ENCODE results near the gene COL5A1. TPM values are rescaled to one million over a fixed set of nuclear protein-coding genes. Genes with fewer than 3 reads are reported as not detected.
"Not testable (repeated sequence)": the region's sequence is repeated elsewhere in the genome, so short reads cannot be mapped to it uniquely, and the experiment has no call there.

The COL5A1 gene
- total and polyA plus RNA-seq, 4 donors = 12.2 to 169 (median 65.4) TPM

- no peak for TF ChIP-seq CTCF (IDR thresholded peaks at IDR 0.05; ENCODE audit: control extremely low read depth, extremely low read depth)
- no peaks in the 10 kb centered on the region for H3K27me3 ChIP-seq (ENCODE audit: control insufficient read depth in 3 of 3, insufficient read depth in 3 of 3, low read length in 2 of 3)
- DNase-seq (no peak), ATAC-seq (ENCODE audit: insufficient read depth, low FRiP score) (no peak)
- H3K36me3 ChIP-seq (ENCODE audit: control insufficient read depth in 4 of 4, insufficient read depth in 4 of 4, low read length in 4 of 4) = no peaks in the 10 kb centered on the region
- no peak overlapping the region for H3K27ac ChIP-seq (ENCODE audit: low read depth in 1 of 2, low read length in 1 of 2)
- no peak overlapping the region for H3K4me3 ChIP-seq
- no peak overlapping the region for H3K9ac ChIP-seq (ENCODE audit: insufficient read depth in 1 of 2, low read length in 2 of 2)
- 90% methylated on average over 11 of the region's 11 CpGs for WGBS, 2 donors
- H3K9me3 ChIP-seq (ENCODE audit: control insufficient read depth in 4 of 4, insufficient read depth in 3 of 4, low read length in 3 of 4) = peaks cover 0 to 2% (median 0%) of the 10 kb centered on the region in 4 donors
- no peaks in the 10 kb centered on the region for H3K4me1 ChIP-seq (ENCODE audit: control insufficient read depth in 5 of 5, insufficient read depth in 5 of 5, low read length in 5 of 5)
Measured at GRCh38 chr9:134854541-134854981, 213.0 kb downstream of the COL5A1 start.

GRCh38 chr9:134855231-134855899 is 213.8 kb downstream of the COL5A1 start:
- WGBS, 2 donors = 83 to 91% methylated on average over 18 of the region's 18 CpGs
- no peaks in the 10 kb centered on the region for H3K36me3 ChIP-seq (ENCODE audit: control insufficient read depth in 4 of 4, insufficient read depth in 4 of 4, low read length in 4 of 4)
- no peaks in the 10 kb centered on the region for H3K27me3 ChIP-seq (ENCODE audit: control insufficient read depth in 3 of 3, insufficient read depth in 3 of 3, low read length in 2 of 3)
- H3K9me3 ChIP-seq (ENCODE audit: control insufficient read depth in 4 of 4, insufficient read depth in 3 of 4, low read length in 3 of 4) = peaks cover 0 to 2% (median 0%) of the 10 kb centered on the region in 4 donors
- TF ChIP-seq CTCF (IDR thresholded peaks at IDR 0.05; ENCODE audit: control extremely low read depth, extremely low read depth) = no peak
- H3K27ac ChIP-seq (ENCODE audit: low read depth in 1 of 2, low read length in 1 of 2) = no peak overlapping the region
- no peak for DNase-seq
- no peak overlapping the region for H3K9ac ChIP-seq (ENCODE audit: insufficient read depth in 1 of 2, low read length in 2 of 2)
- H3K4me3 ChIP-seq = no peak overlapping the region
- ATAC-seq (ENCODE audit: insufficient read depth, low FRiP score) = no peak
- no peaks in the 10 kb centered on the region for H3K4me1 ChIP-seq (ENCODE audit: control insufficient read depth in 5 of 5, insufficient read depth in 5 of 5, low read length in 5 of 5)

- ATAC-seq (ENCODE audit: insufficient read depth, low FRiP score) (no peak), DNase-seq (no peak)
- WGBS, 2 donors = 80 to 85% methylated on average over 9 of the region's 9 CpGs
- H3K36me3 ChIP-seq (ENCODE audit: control insufficient read depth in 4 of 4, insufficient read depth in 4 of 4, low read length in 4 of 4) = no peaks in the 10 kb centered on the region
- H3K9ac ChIP-seq (ENCODE audit: insufficient read depth in 1 of 2, low read length in 2 of 2) = no peak overlapping the region
- H3K4me1 ChIP-seq (ENCODE audit: control insufficient read depth in 5 of 5, insufficient read depth in 5 of 5, low read length in 5 of 5) = no peaks in the 10 kb centered on the region
- no peaks in the 10 kb centered on the region for H3K27me3 ChIP-seq (ENCODE audit: control insufficient read depth in 3 of 3, insufficient read depth in 3 of 3, low read length in 2 of 3)
- H3K4me3 ChIP-seq = no peak overlapping the region
- no peak for TF ChIP-seq CTCF (IDR thresholded peaks at IDR 0.05; ENCODE audit: control extremely low read depth, extremely low read depth)
- no peak overlapping the region for H3K27ac ChIP-seq (ENCODE audit: low read depth in 1 of 2, low read length in 1 of 2)
- peaks cover 0 to 2% (median 0%) of the 10 kb centered on the region in 4 donors for H3K9me3 ChIP-seq (ENCODE audit: control insufficient read depth in 4 of 4, insufficient read depth in 3 of 4, low read length in 3 of 4)
Measured at GRCh38 chr9:134855900-134856377, 214.3 kb downstream of the COL5A1 start.

GRCh38 chr9:134857451-134857850 is 215.8 kb downstream of the COL5A1 start:
- WGBS, 2 donors = 94 to 96% methylated on average over 2 of the region's 2 CpGs
- H3K9ac ChIP-seq (ENCODE audit: insufficient read depth in 1 of 2, low read length in 2 of 2); ATAC-seq (ENCODE audit: insufficient read depth, low FRiP score); H3K9me3 ChIP-seq (ENCODE audit: control insufficient read depth in 4 of 4, insufficient read depth in 3 of 4, low read length in 3 of 4); H3K36me3 ChIP-seq (ENCODE audit: control insufficient read depth in 4 of 4, insufficient read depth in 4 of 4, low read length in 4 of 4); H3K4me3 ChIP-seq; H3K27me3 ChIP-seq (ENCODE audit: control insufficient read depth in 3 of 3, insufficient read depth in 3 of 3, low read length in 2 of 3); H3K4me1 ChIP-seq (ENCODE audit: control insufficient read depth in 5 of 5, insufficient read depth in 5 of 5, low read length in 5 of 5); H3K27ac ChIP-seq (ENCODE audit: low read depth in 1 of 2, low read length in 1 of 2); DNase-seq: not testable (repeated sequence)

Measured in lung (tissue), 12 donors.